ENCODE results near the gene ROR1.
A peak's percentile ranks its signal among the peaks of the same experiment; 100 is the strongest.

The ROR1 gene

GRCh38 chr1:63826246-63826861, 52.5 kb downstream of the ROR1 start:
- DNase-seq: peak; percentile 41

GRCh38 chr1:63827411-63828321, 53.8 kb downstream of the ROR1 start:
- peak; percentile 13 for DNase-seq

GRCh38 chr1:63828322-63829044, 54.7 kb downstream of the ROR1 start:
- DNase-seq: no peak

DNA sequence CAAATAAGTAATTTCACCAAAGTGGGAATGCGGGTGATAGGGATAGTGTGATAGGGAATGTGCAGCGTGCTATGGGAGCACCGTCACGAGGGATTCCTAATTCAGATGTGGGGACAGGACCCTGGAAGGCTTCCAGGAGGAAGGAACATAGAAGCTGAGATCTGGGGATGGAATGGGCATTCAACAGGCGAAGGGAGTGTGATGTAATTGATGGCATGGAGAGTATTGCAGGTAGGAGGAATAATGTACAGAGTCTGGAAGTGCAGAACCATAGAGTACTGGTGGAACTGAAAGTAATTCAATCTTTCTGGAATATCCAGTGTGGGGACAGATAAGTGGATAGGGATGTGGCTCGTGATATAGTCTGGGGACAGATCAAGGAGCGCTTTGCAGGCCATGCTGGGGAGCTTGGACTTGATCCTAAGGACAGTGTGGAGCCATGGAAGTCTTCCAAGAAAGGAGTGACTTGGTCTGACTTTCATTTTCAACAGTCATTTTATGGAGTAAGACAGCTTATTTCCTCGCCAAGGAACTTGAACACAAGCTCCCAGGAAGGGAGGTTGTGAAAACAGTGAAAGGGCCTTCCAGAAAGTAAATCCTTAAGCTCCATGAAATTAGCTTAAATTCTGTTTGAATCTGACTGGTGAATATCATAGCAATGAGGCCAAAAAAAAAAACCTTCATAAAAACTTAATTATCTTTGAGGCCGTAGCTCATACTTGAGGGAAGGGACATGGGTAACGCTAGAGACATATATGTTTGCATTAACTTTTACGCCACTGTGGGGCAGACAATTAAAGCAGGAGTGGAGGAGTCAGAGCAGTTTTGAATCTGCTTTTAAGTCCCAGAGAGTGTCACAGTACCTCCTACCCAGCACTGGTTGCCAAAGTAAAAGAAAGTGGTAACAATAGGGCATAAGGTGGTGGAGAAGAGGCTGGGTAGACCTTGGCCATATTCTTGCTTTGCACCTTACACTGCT, 55.8 kb downstream of the ROR1 start:
- no peak for DNase-seq

DNA sequence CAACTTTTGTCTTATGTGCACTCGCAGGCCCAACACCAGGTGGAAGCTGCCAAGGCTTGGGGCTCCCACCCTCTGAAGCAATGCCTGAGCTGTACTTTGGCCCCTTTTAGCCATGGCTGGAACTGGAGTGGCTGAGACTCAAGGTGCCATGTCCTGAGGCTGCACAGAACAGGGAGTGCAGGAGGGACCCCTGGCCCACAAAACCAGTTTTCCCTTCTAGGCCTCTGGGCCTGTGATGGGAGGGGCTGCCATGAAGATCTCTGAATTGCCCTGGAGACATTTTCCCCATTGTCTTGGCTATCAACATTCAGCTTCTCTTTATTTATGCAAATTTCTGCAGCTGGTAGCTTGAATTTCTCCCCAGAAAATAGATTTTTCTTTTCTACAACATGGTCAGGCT, 57.6 kb downstream of the ROR1 start:
- DNase-seq: no peak

DNA sequence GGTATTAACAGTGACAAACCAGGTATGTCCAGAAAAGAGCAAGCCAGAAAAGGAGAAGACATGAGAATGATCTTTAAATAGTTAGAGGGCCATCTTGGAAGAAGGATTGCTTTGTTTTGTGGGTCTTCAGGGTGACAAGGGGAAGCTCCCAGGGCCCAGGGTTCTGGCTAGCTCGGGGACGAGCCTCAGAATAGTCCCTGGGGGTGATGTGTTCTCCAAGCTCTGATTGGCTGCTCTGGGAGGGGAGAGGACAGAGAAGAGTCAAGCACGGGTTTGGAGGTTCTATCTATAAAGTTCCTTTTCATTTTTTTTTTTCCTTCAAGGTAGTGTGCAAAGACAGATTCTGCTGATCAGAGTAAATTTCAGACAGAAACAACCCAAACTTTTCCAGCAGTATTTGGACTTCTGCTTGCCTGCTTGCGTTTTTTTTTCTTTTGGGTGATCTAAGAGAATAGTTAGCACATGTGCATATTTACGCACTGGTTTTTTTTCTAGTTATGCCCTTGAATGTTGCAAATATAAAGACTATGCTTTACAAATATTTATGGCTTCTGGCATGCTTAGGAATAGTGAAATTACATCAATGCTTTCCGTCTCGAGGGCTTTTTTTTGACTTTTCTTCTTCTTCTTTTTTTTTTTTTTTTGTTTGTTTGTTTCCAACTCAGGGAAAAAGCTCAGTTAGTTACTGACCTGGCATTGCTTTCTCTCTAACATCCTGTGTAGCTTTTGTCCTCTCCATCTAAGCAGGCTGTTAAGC, 59.7 kb downstream of the ROR1 start:
- DNase-seq: no peak

DNA sequence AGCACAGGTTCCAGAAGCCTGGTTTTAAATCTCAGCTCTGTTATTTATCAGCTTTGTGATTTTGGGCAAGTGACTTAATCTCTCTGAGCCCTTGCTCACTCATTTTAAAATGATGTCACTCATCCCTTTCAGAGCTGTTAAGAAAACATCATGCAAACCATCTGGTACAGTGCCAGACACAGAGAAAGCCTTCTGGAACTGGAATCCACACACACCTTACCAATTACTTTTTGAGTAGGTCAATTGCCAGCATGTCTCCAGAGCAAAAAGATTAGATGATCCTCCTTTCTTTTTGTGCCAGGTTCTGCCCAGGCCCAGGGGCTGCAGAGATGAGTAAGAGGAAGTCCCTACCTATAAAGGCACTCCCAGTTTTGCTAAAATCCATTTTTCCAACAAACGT, 61.3 kb downstream of the ROR1 start:
- DNase-seq: peak; percentile 39

DNA sequence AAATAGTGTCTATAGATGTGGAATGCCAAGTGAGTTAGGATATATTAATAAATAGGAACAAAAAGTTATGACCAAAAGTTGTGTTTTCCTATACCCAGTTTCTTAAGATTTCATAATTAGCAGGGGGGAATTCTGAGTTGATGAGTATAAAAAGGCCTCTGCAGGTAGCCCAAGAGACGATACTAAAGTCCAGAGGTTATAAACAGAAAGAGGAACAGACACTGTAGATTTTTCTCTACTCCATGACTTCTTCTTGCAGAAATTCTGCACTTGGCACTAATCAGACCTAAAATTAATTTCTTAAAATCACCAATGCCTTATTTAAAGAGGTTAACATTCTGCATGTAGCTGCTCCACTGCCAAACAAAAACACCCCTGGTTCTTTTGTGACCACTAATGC, 62.6 kb downstream of the ROR1 start:
- no peak for DNase-seq

GRCh38 chr1:63836830-63837229, 63.0 kb downstream of the ROR1 start:
- no peak for DNase-seq

DNA sequence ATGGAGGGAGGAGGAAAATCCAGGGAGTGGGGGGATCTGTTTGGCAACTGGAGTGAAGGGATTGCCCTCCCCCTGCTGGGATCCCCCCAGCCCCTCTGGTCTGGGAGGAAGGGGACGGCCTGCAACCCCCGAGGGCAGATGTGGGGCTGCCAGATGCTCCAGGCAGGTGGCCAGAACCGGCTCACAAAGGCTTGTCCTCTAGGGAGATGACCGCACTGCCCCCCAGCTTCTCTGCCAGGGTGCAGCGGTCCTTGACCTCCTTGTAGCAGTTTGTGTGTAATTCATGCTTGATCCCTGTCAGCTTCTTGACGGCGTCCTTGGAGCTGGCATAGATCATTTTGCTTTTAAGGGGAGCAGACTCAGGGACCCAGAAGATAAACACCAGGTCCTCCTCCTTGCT, 69.2 kb downstream of the ROR1 start:
- no peak for DNase-seq

GRCh38 chr1:63843884-63844283, 70.1 kb downstream of the ROR1 start:
- no peak for DNase-seq

DNA sequence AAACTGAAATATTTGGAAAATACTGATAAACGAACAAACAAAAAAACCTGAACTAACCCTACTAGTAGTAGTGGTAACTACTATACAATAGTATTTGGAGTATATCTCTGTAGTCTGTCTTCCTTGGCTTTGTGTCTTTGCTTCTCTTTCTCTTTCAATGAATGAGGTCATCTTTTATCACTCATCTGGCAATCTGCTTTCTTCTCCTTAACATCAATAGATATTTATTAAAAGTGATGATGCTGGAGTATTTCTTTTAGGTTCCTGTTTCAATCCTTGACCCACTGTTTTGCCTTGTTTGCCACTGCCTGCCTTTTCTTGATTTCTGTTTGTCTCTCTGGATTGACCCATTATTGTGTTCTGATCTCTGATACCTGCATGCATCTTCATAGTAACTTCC, 71.5 kb downstream of the ROR1 start:
- DNase-seq: no peak

DNA sequence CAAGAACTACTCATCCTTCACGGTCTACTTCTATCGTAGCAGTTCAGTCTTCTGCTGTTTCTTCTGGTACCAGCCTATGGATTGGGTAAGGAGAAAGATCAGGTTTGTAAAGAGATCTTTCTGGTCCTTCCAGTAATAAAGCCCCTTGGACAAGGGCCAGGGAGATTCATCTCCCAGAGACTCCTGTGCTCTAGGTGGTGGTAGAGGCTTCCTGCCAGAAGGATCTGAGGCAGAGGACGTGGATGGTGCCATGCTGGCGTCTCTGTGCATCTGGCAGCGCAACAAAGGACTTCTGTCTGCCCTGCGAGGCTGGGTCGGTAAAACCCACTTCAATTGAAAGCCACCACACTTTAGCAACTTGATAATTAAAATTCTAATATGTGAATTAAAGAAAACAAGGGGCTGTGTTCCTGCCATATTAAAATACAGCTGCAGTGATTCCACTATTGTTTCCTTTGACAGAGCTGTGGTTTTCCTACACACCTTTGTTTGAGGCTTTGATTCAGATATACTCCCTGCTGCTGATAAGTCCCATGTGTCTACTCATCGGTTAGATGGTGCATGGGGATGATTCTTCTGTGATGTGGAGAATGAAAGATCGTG, 73.6 kb downstream of the ROR1 start:
- DNase-seq: no peak

GRCh38 chr1:63848733-63849132, 74.9 kb downstream of the ROR1 start:
- DNase-seq: no peak

DNA sequence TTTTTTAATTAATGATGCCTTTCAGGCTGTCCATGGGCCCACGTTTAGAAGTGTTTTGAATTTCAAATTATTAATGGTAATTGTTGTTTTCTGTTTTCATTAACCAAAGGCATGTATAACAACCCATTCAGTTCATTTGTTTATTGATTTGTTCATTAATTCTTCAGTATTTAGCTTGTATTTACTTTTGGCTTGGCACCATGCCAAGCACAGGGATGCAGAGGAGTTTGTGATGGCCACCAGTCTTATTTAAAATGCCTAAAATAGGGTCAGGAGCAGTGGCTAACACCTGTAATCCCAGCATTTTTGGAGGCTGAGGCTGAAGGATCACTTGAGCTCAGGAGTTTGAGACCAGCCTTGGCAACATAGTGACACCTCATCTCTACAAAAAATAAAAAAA, 75.3 kb downstream of the ROR1 start:
- no peak for DNase-seq

- DNase-seq: no peak
Observed at GRCh38 chr1:63854091-63854490, 80.3 kb downstream of the ROR1 start.

GRCh38 chr1:63855942-63856341, 82.1 kb downstream of the ROR1 start:
- DNase-seq: no peak

GRCh38 chr1:63856924-63857323, 83.1 kb downstream of the ROR1 start:
- DNase-seq: no peak

- no peak for DNase-seq
Observed at GRCh38 chr1:63857478-63857877, 83.7 kb downstream of the ROR1 start.

GRCh38 chr1:63858153-63858552, 84.3 kb downstream of the ROR1 start:
- no peak for DNase-seq
